ENCODE measurements around the gene EBF3. TPM values are rescaled to one million over a fixed set of nuclear protein-coding genes. Genes with fewer than 3 reads are reported as not detected.

EBF3 gene
- total RNA-seq, 1 donor from 2014 or later, result 1.8 TPM

DNA sequence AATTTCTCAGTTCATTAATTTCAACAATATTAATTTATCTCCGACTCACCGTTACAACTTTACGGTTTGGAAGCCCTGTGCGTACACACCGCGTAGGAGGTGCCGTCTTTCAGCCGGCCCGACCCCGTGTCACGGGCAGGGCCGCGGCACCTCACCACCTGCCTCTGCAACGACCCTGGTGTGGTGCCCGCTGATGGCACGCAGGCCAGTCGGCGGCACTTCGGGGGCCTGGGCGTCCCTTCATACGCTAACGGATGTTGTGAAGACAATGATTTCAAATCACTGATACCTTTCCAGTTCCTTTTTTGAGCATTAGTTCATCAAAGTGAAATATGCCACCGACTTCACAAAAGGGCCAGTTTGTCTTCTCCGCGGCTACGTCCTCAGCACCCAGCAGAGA, 125.3 kb downstream of the EBF3 start:
- no peak for DNase-seq (ENCODE audit: low spot score)

DNA sequence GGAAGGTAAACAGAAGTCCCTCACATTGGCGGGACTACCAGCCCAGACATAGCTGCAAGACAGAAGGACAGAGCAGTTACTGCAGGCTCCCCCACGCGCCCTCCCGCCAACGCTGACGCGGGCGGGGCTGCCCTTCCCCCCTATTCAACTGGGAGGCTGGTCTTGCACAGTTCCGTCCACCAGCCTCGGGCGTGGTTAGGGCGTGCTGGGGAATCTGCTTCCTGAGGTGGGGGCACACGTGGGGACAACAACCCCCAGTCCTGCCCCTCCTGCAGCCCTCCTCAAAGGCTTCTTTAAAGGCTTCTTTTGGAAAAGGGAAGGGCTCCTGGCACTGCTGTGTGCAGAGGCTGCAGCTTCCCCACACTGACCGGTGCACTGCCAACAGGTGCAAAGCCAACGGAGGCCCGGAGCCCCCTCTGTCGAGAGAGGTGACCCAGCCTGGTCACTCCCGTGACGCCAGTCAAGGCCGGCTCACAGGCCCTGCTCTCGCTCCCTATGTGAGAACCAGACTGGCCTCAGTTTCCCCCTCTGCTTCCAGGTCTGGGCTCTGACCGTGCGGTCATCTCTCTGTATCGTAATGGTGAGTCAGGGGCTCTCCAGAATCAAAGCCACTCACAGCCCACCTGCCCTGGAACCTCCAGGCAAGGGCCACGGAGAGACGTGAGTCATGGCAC, 126.0 kb downstream of the EBF3 start:
- DNase-seq (ENCODE audit: low spot score), result no peak

DNA sequence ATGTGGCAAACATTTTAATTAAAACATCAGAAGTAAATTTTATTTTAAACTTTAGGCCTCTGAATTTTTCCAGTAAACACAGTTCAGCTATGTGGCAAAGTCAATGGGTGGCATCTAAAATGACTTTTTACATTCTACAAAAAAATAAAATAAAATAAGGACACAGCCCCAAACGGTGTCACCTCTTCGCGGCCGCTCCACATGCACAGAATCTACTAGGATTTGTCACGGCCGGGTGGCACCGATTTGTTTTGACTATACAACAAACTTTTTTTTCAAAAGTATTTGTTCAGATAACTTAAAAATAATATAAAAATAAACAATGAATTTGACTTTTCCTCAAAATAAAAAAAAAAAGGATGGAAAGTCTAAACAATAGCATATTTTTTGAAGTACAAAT, 127.8 kb downstream of the EBF3 start:
- DNase-seq (ENCODE audit: low spot score), result no peak

DNA sequence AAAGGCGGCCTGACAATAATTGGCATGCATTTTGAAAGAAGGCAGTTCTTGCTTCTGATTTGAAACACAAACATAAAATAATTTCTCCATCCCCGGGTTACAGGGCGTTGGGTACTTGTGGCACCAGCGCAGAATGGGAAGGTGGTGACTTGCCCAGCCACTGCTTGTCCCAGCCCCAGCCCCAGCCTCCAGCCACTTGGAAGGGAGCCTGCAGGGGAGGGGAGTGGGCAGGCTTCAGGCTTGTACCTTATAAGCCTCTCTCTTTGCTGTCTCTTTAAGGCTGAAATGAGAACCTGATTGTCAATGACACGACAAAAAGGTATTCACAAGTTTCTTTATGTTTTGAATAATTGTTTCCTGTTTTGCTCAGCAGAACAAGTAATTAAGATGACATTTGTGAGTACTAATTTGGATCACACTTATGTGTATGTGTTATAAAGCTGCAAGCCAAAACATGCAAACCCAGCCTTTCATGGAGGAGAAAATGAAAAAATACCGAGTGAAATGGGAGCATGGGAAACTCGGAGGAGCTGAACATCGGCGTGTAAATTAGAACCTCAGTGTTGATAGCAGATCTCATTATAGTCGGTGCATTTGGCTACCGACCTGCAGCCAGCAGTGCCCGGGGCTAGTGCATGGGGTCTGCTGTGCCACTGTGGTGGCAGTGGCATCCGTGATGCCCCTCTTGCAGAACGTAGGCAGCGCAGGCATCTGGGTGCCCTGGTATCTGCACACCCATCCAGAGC, 129.9 kb downstream of the EBF3 start:
- DNase-seq (ENCODE audit: low spot score), result peak; percentile 6

DNA sequence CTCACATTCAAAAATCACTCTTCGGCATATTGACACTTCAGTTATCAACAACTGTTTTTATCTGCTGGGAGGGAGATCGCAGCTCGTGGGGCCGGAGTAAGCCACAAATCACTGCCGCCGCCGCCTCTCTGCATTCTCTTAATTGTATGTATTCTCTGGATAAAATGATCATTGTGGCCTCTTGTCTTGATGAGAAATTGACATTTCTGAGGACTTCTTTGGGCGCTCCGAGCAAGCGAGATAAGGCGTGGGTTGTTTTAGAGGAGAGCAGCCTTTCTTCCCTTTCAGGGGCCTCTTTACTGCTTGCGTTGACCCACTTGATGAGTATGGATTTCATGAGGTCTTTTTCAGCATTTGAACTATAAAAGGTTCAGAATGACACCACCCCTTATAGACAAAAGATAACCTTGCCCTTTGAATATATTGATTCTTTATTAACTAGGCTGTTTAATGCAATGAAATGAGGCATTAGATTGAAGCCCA, 130.6 kb downstream of the EBF3 start:
- peak; percentile 4 for DNase-seq (ENCODE audit: low spot score)

DNA sequence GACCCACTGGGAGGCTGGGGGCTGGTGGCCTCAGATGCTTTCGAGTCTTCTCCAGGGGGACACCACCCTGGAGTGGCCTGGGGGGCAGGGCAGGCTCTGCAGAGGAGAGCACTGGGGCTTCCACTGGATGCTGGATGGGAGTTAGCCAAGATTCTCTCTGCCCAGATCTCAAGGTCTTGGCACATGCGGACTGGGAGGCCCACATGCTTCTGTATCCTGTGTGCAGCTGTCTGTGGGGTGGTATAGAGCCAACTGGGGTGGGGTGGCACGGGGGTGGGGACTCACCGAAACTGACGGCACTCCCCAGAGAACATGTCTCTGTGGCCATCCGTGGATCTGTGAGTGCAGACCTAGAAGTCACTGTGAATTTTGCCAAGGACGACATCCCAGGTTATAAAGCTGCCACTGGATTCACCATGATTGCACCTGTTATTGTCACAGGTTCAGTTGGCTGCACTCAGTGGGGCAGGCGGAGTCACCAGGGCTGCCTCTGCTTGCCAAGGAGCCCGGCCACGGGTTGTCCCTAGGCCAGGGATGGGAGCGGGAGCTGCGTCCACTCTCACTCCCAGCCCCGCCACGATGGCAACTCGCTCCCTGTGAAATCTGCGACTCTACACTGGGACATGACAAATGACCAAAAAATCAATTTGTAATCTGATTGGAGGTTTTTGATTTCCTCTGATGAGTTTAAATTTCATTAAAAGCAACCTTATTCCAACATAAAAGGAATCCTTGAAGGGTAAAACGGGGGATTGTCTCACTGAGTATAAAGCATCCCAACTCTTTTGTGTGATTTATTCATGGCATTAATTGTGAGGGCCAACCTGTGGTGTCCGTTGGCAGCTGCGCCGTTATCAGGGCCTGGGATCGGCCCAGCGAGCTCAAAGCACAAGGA, 131.3 kb downstream of the EBF3 start:
- peak; percentile 3 for DNase-seq (ENCODE audit: low spot score)

DNA sequence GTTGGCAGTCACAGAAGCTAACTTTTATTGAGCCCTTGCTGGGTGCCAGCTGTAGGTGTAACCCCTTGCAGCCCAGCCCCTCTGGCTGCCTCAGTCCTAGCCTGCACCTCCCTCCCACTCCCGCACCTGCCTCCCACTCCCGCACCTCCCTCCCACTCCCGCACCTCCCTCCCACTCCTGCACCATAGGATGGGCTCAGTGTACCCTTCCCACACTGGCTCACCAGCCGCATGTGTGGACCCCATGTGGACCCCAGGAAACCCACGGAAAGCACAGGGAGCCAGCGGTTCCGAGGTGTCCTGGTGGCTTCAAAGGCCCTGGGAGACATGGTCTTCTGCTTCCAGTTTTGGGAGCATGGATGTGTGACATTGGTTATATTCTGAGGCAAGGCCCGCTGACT, 132.9 kb downstream of the EBF3 start:
- peak; percentile 9 for DNase-seq (ENCODE audit: low spot score)

DNA sequence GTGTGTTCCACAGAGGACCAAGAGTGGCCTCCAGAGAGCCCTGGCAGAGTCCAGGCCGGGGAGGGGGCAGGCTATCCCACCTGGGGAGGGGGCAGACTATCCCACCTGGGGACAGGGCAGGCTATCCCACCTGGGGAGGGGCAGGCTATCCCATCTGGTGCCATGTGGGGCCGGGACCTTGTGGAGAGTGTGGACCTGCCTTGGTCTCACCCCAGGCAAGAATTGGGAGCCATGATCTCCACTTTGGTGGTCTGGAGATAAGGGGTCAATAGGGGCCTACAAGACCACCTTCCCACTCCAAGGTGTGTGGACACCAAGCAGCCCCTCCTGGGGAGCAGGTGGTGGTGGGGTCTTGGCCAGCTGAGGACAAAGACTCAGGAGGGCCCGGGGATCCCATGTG, 138.2 kb downstream of the EBF3 start:
- no peak for DNase-seq (ENCODE audit: low spot score)

DNA sequence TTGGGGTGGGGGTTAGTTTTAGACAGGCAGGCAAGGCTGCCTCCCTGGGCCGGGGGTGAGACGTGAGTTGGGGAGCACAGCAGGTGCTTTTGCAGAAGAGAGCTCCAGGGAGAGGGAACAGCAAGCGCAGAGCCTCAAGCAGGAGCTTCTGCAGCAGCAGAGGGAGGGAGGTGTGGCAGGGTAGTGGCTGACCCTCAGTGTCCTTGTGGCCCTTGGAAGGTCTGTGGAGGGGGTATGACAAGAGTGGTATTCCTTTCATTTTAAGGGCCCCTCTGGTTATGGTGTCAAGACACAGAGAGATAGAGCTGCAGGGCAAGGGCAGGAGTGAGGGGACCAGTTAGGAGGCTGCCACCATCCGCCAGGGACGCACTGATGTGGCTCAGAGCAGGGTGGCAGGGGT, 138.9 kb downstream of the EBF3 start:
- no peak for DNase-seq (ENCODE audit: low spot score)

DNA sequence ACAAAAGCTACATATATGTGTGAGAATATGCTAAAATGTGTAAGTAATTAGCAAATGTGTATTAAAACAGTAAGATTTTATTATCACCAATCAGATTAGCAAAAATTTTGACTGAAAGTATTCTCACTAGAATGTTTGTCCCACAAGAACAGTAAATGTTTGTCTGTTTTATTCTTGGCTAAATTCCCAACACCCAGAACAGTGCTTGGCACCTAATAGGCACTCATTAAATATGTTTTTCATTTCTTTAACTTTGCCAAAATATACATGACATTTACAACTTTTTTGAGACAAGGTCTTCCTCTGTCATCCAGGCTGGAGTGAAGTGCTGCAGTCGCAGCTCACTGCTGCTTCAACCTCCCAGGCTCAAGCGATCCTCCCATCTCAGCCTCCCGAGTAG, 143.6 kb downstream of the EBF3 start:
- no peak for DNase-seq (ENCODE audit: low spot score)

DNA sequence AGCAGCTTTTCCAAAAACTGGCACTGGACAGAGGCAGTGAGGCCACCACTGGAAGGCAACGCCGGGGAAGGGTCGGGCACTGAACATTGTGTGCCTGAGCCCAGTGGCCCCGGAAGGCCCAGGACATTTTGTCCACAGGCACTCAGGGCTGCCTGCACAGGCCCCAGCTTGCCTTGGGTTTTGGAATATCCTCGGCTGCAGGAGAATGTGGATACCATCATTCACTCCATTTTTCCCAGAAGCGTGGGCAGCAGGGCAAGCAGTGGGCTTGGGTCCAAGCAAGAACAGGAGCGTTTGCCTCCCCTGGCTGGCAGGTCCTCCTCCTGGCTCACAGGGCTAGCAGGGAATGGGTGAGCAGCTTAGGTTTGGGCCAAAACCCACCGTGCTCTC, 147.4 kb downstream of the EBF3 start:
- no peak for DNase-seq (ENCODE audit: low spot score)

DNA sequence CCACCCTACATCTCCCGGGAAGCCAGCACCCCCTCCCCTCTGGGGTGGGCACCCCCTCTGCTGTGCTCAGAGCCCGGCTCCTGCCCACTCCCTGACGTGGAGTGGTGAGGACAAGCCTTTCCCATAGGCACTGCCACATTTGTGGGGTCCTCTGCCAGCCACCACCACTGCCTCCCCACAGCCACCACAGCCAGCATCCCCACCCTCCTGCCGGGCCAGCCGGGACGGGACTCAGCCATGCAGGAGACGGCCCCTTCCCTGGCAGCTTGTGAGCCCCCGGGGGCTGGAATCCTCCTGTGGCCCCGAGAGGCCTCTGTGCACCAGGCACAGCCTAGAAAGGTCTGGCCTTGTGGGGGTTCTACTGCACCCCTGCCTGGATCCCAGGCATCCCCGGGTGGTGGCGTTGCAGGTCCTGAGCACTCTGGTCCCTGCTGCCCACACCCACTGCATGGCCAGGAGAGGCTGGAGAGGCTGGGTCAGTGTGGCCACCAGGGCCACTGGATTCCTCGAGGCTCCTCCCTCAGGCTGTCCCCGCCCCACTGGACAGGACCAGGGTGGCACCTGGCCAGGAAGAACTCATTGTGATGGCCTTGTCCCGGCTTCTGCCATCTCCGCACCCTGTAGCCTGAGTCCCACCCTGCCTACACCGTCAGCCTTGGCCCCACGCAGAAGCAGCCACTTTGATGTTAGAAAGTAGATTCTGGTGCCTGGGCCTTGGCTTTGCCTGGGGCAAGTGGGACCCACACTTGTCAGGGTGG, 148.0 kb downstream of the EBF3 start:
- DNase-seq (ENCODE audit: low spot score), result peak; percentile 67

DNA sequence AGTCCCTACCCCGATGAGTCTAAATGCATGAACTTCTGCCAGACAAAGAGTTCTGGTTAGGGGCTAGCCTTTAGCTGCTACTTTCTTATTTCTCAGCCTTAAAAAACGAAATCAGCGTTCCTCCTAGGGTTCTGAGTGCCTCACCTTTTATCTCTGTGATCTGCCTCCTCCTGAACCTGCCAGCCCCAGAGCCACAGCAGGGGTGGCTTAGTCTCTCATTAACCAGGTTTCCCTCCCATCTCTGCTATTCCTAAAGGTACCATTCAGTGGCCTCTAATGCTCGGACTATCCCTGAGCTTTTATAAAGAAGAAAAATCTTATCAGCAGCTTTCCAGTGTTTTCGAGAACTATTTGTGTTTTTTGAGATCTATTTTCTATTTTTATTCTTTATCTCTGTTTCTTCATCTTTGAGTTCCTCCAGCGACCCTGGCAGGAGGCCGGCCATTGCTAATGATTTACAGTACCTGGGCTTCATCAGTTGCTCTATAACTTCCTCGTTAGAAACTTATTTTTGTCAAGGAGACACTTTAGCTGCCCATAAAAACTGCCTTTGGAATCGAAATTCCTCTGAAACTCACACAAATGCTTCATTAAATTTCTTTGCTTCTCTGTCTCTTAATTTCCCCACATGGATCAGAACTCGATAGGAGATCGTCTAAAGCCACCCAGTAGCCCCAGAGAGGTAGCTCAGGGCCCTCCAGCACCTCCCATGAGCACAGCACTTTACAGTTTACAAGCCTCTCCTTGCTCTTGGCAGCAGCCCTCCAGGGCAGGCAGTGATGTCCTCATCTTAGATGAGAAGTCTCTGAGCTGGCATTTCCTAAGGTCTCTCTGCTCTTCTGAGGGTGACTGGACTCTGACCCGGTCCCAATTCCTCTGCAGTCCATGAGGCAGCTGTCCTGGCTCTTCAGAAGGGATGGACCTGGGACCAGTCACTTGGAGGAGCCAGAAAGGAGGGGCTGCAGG, 149.1 kb downstream of the EBF3 start:
- DNase-seq (ENCODE audit: low spot score), result peak; percentile 63

DNA sequence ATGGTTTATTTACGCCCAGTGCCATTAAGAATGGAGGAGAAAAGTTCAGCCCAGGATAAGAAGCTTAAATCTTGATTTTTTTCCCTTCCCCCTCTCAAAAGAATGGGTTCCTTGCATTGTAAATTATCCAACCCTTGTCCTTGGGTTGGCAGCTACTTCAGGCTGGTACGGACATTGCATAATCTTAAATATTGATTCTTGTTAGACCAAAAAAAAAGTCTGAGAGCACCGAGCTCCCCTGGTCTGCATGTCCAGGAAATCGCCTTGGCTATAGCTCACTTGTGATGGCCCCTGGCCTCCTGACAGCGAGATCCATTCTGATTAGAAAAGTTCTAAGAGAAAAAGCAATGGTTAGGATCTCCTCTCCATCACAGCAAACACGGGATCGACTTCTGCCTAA, 151.7 kb downstream of the EBF3 start:
- peak; percentile 54 for DNase-seq (ENCODE audit: low spot score)

DNA sequence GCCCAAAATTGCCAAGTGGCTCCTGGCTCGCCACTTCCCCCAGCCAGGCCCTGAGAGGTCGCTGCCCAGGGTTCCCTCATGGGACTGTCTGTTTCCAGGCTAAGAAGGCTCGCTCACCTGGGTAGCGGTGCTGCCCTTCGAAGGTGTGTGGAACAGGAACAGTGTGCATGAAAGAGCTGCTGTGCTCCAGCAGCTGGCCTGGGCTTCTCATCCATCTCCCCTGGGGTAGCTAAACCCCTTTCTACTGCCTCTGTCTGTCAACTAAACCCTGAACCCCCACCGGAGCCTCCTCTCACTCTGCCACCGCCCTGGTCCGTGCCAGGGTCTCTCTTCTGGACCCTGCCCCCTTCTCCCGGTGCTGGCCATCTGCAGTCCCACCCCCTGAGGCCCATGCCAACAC, 152.9 kb downstream of the EBF3 start:
- no peak for DNase-seq (ENCODE audit: low spot score)

DNA sequence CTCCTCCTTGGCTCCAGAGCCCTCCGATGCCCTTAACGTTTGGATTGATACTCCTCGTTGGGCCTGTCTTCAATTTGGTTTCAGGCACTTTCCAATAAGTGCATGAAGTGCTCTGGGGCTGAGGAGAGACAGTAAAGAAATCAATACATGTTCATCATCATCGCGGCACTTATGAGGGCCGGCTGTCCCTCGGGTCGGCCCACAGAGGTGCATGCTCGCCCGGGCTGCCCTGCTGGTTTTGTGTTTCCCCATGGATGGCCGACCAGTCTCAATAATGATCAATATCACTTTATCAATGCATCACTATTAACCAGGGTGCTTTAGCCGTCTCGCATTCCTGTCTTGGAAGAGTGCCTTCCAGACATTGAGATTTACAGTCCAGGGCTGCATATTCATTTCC, 154.2 kb downstream of the EBF3 start:
- DNase-seq (ENCODE audit: low spot score), result no peak

DNA sequence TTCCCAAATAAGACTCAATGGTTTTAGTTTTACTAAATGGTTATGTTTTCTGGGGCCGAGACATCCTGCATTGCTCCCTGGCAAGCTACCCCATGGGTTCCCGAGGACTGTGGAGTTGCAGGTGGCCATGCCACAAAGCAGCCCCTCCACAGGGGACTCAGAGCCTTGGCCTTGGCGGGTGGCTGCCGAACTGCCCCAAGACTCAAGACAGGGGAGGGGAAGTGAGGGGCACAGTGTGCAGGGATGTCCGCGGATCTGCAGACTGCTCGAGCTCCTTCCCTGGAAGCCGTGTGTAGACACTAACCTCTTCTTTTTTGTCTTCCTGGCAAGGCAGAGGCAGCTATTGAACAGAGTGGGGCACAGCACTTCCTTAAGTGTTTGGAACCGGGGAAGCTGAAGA, 154.6 kb downstream of the EBF3 start:
- no peak for DNase-seq (ENCODE audit: low spot score)

DNA sequence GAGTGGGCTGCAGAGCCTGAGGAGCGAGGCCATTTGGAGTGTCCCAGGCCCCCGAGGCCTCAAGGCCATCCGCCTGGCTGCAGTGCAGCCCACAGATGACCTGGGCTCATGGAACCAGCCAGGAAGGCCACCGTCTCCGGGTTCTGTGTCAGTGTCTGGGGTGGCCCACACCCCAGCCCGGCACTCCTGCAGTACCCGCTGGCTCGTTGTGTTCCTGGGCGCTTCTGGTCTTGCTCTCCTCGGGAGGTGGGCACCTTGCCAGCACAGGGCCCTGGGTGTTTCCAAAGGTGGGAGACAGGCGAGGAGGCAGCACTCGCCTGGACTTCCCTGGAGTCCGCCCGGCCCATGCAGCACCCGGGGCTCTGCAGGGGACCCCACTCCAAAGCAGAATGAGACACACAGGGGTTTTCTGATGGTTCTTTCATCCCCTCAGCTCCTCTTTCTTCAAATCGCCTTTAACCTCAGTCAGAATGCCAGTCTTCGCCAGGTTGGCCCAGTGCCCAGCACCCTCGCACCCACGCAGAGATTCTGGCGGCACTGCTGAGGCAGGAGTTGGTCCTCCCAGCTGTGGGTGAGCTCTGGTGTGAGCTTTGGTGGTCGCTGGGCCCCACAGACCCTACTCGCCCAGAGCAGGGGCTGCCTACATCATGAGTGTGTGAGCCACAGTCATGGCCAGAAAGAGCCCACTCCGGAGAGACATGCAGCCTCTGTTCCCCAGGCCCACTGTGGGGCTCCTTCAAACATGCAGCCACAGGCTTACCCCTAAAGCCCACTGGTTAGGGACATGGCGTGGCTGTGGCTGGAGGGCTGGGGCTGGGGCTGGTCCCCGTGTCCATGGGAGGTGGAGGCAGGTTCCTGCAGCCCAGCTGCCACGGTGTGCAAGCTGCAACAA, 155.7 kb downstream of the EBF3 start:
- DNase-seq (ENCODE audit: low spot score), result no peak

DNA sequence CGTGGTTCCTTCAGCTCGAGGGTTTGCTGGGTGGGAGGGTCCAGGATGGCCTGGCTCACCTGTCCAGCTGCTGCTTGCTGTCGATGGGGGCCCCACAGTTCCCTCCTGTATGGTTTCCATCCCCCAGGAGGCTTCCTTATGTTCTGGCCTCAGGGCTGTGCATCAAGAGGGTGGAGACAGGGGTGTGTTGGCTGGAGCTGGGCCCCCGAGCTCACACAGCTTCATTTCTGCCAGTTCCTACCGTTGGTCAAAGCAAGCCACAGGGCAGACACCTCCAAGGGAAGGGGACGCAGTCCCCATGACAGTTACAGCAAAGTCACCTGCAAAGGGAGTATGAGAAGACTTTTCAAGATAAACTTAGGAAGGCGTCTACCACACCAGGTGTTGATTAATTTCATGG, 156.9 kb downstream of the EBF3 start:
- no peak for DNase-seq (ENCODE audit: low spot score)

All from mucosa of gallbladder (tissue), 1 donor.